Measurements from ENCODE around the gene C9orf43. TPM values are rescaled to one million over a fixed set of nuclear protein-coding genes. Genes with fewer than 3 reads are reported as not detected.
A peak's percentile ranks its signal among the peaks of the same experiment; 100 is the strongest.
"Not testable (repeated sequence)": the region's sequence is repeated elsewhere in the genome, so short reads cannot be mapped to it uniquely, and the experiment has no call there.

Gene C9orf43
- total RNA-seq, 4 donors from 2014 or later, result 0.75 TPM; not detected in 3

DNA sequence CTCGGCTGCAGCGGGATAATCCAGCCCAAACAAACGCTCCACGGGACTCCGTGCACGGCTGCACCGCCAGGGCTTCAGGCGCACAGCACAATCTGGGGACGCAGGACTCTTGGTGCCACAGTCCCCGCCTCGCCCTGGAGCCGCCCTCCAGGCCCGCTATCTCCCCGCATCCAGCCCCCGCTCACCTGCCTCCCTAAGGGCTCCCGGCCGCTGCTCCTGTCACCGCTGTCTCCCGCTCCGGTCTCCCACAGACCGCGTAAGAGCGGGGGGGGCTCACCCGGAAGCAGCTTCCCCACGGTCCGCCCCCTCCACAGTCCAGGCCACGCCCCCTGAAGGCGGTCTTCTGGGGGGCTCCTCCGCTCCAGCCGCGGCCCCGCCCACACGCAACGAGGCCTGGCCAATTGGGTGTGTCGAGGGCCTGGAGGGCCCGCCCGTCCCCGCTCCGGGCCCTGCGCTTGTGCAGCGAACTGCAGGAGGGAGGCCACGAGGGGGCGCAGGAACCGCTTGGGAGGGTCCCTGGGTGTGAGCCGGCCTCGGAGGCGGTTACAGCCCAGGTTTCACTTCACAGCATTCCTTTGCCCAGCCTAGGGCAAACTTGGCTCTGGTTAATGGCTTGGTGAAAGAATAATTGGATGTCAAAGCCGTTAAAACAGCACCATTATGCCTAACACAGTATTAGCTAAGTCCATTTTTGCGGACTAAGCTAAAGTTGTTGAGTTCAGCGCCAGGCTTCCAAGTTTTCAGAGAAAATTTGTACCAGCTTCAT is 9.3 kb upstream of the C9orf43 start, which contains the start of gene ALAD:
TSS of gene ALAD (minus strand) at position 258 of the 766 bp plus-strand sequence. CDS start 7,725 bp downstream, outside the sequence.
- WGBS, 2 donors (ENCODE audit: low coverage in 1 of 2), result 4% methylated on average over 25 of the region's 50 CpGs; no CpG with 5 or more reads in 1 of the 2 donors
- in situ Hi-C loops (cut with MboI; ENCODE audit: low pct_ligation_motif_present in 1 of 4, low pct_unique_long_range_greater_than_20kb in 1 of 4, low sequenced_read_pairs in 3 of 4), result loop anchor here in 3 of 4 donors (10.0 kb wide), 3 partner anchors 86 to 126 kb away; partner anchors contain the start of genes CDC26 (in 3 of the 3), PRPF4 (in 3 of the 3) and RNF183 (in 1 of the 3)

DNA sequence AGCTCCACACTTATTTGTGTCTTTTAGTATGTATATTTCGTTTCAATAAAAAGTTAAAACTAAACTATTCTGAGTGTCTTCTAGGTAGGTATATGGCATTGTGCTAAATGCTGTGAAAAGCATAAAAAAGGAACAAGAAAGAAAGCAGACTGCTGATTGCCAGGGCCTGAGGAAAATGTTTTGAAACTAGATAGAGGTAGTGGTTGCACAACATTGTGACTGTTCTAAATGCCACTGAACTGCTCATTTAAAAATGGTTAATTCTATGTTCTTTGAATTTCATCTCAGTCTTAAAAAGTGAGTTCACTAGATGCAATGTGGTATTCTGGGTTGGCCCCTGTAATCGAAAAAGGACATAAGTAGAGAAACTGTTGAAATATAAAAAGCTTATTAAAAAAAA is 6.9 kb upstream of the C9orf43 start:
- peaks cover 4 to 37% (median 24%) of the 10 kb centered on the region in 4 donors for H3K4me1 ChIP-seq
- DNase-seq, result no peak
- peaks cover 0 to 8% (median 0%) of the 10 kb centered on the region in 4 donors for H3K36me3 ChIP-seq
- WGBS, 2 donors (ENCODE audit: low coverage in 1 of 2), result 55 to 75% methylated on average over 2 of the region's 2 CpGs
- no peaks in the 10 kb centered on the region for H3K9me3 ChIP-seq
- intact Hi-C loops (cut with DNase I; ENCODE audit: low total_unique reads), result loop anchor here (10.0 kb wide), 1 partner anchor 59 kb away; the partner anchor contains the start of genes BSPRY and WDR31
- no peak overlapping the region for H3K27ac ChIP-seq
- H3K27me3 ChIP-seq, result no peaks in the 10 kb centered on the region
- TF ChIP-seq POLR2A (IDR thresholded peaks at IDR 0.05) (no peak), POLR2AphosphoS5 (IDR thresholded peaks at IDR 0.05) (no peak), EP300 (IDR thresholded peaks at IDR 0.05; ENCODE audit: low read depth) (no peak)
- TF ChIP-seq, protein P1, sequence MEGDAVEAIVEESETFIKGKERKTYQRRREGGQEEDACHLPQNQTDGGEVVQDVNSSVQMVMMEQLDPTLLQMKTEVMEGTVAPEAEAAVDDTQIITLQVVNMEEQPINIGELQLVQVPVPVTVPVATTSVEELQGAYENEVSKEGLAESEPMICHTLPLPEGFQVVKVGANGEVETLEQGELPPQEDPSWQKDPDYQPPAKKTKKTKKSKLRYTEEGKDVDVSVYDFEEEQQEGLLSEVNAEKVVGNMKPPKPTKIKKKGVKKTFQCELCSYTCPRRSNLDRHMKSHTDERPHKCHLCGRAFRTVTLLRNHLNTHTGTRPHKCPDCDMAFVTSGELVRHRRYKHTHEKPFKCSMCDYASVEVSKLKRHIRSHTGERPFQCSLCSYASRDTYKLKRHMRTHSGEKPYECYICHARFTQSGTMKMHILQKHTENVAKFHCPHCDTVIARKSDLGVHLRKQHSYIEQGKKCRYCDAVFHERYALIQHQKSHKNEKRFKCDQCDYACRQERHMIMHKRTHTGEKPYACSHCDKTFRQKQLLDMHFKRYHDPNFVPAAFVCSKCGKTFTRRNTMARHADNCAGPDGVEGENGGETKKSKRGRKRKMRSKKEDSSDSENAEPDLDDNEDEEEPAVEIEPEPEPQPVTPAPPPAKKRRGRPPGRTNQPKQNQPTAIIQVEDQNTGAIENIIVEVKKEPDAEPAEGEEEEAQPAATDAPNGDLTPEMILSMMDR (IDR thresholded peaks at IDR 0.05), result no peak
- in situ Hi-C loops (cut with MboI; ENCODE audit: low pct_ligation_motif_present in 1 of 4, low pct_unique_long_range_greater_than_20kb in 1 of 4, low sequenced_read_pairs in 3 of 4), result loop anchor here in 3 of 4 donors (10.0 kb wide), 3 partner anchors 89 to 129 kb away; partner anchors contain the start of genes CDC26 (in 3 of the 3), PRPF4 (in 3 of the 3) and RNF183 (in 1 of the 3)
- H3K4me3 ChIP-seq, result no peak overlapping the region

More for the DNA sequence above, 9.3 kb upstream of the C9orf43 start, which contains the start of gene ALAD:
- Histone ChIP-seq H3K4me3 (peak within 1 kb of the TSS; percentile 58 to 89 (median 79)), H3K27ac (peak within 1 kb of the TSS; percentile 73 to 87 (median 80)), H3K36me3 (no peaks in the 10 kb centered on the region), H3K9me3 (no peaks in the 10 kb centered on the region), H3K4me1 (peaks cover 4 to 46% (median 36%) of the 10 kb centered on the region in 4 donors), H3K27me3 (no peaks in the 10 kb centered on the region)
- TF ChIP-seq, protein P1 (IDR thresholded peaks at IDR 0.05), result peak; percentile 86 to 98 (median 94)
- TF ChIP-seq POLR2AphosphoS5 (IDR thresholded peaks at IDR 0.05) (peak; percentile 64 to 92 (median 81)), EP300 (IDR thresholded peaks at IDR 0.05; ENCODE audit: low read depth) (no peak), POLR2A (IDR thresholded peaks at IDR 0.05) (peak; percentile 64)
- intact Hi-C loops (cut with DNase I; ENCODE audit: low total_unique reads), result loop anchor here (10.0 kb wide), 1 partner anchor 56 kb away; the partner anchor contains the start of genes BSPRY and WDR31
- peak; percentile 100 for DNase-seq

DNA sequence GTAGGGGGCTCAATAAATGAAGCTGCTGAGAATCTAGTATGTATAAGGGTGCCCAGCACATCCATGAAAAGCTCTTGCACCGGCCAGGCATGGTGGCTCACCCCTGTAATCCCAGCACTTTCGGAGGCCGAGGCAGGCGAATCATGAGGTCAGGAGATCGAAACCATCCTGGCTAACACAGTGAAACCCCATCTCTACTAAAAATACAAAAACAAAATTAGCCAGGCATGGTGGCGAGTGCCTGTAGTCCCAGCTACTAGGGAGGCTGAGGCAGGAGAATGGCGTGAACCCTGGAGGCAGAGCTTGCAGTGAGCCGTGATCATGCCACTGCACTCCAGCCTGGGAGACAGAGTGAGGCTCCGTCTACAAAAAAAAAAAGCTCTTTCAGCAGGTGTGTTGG is 4.2 kb upstream of the C9orf43 start:
- H3K27me3 ChIP-seq, DNase-seq, H3K9me3 ChIP-seq, H3K4me3 ChIP-seq: not testable (repeated sequence)
- intact Hi-C loops (cut with DNase I; ENCODE audit: low total_unique reads), result loop anchor here (10.0 kb wide), 1 partner anchor 62 kb away; the partner anchor contains the start of genes BSPRY and WDR31
- in situ Hi-C loops (cut with MboI; ENCODE audit: low pct_ligation_motif_present in 1 of 4, low pct_unique_long_range_greater_than_20kb in 1 of 4, low sequenced_read_pairs in 3 of 4), result loop anchor here in 3 of 4 donors (10.0 kb wide), 3 partner anchors 92 to 132 kb away; partner anchors contain the start of genes CDC26 (in 3 of the 3), PRPF4 (in 3 of the 3) and RNF183 (in 1 of the 3)
- Histone ChIP-seq H3K36me3 (peaks cover 0 to 11% (median 0%) of the 10 kb centered on the region in 4 donors), H3K4me1 (peaks cover 6 to 30% (median 18%) of the 10 kb centered on the region in 4 donors), H3K27ac (peak overlapping the region; percentile 36 to 54 (median 52))
- WGBS, 2 donors (ENCODE audit: low coverage in 1 of 2), result 86 to 87% methylated on average over 3 to 9 of the region's 9 CpGs

DNA sequence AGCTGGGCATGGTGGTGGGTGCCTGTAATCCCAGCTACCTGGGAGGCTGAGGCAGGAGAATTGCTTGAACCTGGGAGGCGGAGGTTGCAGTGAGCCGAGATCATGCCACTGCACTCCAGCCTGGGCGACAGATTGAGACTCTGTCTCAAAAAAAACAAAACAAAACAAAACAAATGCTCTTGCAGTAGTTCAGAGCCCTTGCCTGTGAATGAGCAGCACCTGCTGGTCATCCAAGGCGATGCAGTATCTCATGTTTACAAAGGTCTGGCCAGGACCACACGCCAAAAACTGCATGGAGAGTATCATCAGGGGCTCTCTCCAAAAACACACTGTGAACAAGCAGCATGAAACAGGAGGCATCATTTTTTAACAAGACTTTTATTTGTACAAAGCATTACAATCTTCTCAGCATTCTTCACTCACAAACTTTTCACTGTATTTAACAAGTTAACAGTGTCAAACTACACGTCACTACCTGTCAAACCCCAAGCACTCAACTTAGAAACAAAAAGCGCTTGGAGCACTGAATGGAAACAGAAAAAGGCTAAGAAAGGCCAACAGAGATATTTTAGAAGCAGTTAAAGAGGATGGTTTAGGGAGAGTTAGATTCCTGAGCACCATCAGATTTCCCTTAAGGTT is 3.6 kb upstream of the C9orf43 start:
- in situ Hi-C loops (cut with MboI; ENCODE audit: low pct_ligation_motif_present in 1 of 4, low pct_unique_long_range_greater_than_20kb in 1 of 4, low sequenced_read_pairs in 3 of 4), result loop anchor here in 3 of 4 donors (10.0 kb wide), 3 partner anchors 92 to 132 kb away; partner anchors contain the start of genes CDC26 (in 3 of the 3), PRPF4 (in 3 of the 3) and RNF183 (in 1 of the 3)
- H3K27ac ChIP-seq, result peak overlapping the region; percentile 36 to 54 (median 52)

More for the DNA sequence above, 3.6 kb upstream of the C9orf43 start:
- Histone ChIP-seq H3K4me1 (peaks cover 6 to 31% (median 13%) of the 10 kb centered on the region in 4 donors), H3K36me3 (peaks cover 0 to 11% (median 0%) of the 10 kb centered on the region in 4 donors)
- 29 to 39% methylated on average over 2 to 7 of the region's 7 CpGs for WGBS, 2 donors (ENCODE audit: low coverage in 1 of 2)
- not testable (repeated sequence) for H3K9me3 ChIP-seq, H3K27me3 ChIP-seq, H3K4me3 ChIP-seq
- intact Hi-C loops (cut with DNase I; ENCODE audit: low total_unique reads), result loop anchor here (10.0 kb wide), 1 partner anchor 62 kb away; the partner anchor contains the start of genes BSPRY and WDR31
- DNase-seq, result peak; percentile 77
- peak in 1 of 3 donors; percentile 35 for TF ChIP-seq POLR2AphosphoS5 (IDR thresholded peaks at IDR 0.05)
- TF ChIP-seq, protein P1 (IDR thresholded peaks at IDR 0.05), result peak; percentile 65 to 91 (median 81)
